Bone marrow (tissue), 2 donors: Measurements from ENCODE around the gene LPP.
"Not testable (repeated sequence)": the region's sequence is repeated elsewhere in the genome, so short reads cannot be mapped to it uniquely, and the experiment has no call there.

Experiments used
- DNase-seq, 2 donors: peaks; one replicate each; lab custom pipeline; 2025; lab: John Stamatoyannopoulos, UW

Gene LPP

DNA sequence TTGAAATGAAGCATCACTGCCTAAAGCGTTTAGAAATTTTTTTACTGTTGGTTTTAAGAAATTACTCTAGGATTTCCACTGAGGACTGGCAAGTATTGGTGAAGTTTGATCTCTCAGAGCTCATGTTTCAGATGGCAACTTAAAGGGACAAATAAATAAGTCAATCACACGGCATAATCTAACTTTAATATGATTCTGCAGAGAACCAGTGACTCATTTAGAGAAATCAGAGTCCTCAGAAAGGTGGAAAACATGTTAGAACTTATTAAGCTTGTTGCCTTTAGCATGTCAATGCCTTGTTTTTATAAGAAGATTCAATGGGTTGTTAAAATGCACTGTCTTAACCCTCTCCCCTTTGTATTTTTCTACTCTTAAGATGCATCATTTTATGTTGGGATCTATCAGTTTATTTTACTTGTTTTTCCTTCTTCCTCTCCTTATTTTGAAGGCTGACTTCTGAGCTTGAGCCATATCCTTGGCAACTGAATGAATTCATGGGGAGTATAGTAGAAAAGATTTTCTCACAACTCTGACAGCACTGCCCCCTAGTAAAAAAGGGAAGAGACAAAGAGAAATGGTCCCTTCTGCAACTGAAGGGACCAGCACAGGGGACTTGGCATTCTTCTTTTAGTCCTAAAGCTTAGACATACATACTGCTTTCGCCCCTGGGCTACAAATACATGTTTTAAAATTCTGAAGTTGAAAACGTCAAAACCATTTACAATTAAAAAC lies 431.2 kb downstream of the LPP start:
- DNase-seq = peak in 1 of 2 donors; percentile 7

DNA sequence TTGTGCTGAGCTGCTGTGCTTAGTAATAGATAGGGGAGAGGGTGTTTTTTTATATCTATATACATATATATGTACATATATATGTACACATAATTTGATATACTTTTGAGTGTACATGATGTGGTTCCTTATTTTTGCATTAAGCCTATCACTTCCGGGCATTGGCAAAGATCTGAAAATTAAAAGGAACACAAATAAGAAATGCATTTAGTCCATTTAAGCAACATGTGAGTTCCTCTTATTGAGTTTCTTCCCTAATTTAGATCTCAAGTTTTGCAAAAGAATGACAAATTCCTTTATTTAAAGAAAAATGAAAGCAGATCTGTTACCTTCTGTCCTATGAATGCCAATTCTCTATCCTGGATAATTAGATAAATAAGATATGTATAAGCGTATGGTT lies 435.1 kb downstream of the LPP start:
- DNase-seq = peak in 1 of 2 donors; percentile 60

DNA sequence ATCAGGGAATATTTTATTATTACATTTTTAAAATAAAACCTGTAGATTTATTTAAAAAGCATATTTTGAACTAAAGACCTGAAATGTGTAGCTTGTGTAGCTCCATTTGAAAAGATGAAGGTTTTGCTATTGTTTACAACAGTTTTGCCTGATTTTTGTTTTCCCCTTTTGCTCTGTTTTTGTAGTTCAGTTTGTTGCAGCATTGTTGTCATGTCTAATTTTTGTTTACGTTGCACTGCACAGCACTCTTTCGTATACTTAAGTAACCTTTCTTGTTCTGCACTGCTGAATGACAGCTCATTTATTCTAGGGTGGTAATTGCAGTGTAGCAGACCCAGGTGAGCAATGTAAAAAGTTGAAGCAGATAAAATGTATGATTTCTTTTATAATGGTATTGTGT lies 435.8 kb downstream of the LPP start:
- DNase-seq = no peak

DNA sequence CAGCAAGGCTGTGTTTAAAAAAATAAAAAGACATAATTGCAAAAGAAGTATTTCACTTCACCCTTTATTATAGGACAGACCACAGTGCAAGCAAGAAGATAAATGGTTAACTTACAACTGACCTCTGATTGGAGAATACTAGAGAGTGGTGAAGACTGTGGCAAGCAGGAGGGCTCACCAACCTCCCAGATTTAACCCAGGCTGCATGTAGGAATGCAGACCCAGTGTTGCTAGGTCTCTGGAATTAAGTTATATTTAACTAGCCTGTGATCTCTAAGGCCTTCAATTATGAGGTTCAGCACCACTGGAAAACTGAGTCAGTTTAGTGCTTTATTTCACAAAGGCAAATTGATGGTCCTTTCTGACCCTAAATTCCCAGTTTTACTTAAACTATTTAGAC lies 436.6 kb downstream of the LPP start:
- DNase-seq = no peak

DNA sequence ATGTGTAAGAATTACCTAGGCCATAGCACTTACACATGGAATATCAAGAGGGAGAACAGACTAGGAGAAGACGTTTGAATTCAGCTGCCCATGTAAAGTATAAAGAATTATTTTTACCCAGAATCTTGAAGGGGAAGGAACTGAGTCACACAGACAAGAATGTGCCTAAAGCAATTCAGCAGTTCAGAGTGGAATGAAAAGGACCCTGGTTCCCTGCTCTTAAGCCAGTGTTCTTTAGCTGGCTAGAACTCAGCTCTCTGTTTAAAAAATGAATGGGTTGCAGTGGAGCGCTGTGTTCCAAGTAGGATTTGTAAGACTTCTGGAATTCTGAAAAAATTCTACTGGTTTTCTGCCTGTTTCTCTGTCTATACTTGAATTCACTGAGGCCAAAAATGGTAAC lies 440.2 kb downstream of the LPP start:
- peak in 1 of 2 donors; percentile 31 for DNase-seq

DNA sequence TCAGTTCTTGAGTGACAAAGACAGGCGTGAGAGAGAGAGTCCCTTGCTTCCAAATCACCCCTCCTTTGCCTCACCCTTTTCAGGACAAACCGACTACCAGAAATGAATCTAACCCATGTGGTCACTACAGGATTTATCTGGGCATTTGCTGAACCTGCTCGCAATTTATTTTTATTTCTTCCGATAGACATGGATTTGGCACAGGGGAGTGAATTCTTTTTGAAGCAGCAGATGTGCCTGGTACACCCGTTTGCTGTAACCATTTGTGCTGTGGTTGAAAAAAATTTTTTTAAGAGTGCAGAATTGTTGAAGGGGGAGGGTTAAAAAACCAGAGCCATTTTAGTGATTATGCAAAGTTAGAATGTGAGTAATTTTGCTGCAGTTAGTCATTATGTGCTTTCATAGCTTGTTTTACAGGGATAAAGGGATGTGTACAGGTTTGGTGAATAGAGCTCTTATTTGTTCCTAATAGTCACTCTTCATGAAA lies 442.0 kb downstream of the LPP start:
- DNase-seq = no peak

DNA sequence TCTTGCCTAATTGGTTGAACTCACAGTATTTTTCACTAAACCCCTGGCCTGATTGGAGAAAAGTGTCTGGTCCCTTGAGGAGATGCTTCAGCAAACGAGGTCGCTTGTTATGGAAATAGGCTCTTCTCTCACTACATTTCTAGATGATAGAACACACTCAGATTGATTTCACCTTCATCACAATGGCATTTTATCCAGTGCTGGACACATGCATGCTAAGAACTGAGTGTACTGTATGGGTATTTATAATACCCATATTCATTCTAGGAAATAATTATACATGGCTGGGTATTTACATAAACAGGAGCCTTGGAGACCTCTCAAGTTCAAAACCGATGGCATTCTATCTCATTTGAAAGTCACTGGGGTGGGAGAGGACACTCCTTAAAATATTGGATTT lies 444.9 kb downstream of the LPP start:
- DNase-seq = no peak

DNA sequence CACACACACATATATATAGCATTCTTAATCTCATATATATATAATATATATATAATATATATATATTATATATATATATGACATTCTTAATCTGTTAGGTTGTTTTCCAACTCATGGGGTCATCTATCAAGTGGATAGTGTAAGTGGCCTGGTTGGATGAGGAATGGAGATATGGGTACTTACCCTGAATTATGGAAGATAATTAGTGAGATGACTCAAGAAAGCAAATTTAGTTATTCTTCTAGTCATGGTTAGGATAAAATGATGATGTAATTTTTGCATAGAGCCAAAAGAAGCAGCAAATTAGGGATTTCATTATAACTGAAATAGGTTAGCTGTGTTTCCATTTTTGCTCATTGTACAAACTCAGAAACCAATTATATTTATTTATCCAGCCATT lies 448.2 kb downstream of the LPP start:
- no peak for DNase-seq

DNA sequence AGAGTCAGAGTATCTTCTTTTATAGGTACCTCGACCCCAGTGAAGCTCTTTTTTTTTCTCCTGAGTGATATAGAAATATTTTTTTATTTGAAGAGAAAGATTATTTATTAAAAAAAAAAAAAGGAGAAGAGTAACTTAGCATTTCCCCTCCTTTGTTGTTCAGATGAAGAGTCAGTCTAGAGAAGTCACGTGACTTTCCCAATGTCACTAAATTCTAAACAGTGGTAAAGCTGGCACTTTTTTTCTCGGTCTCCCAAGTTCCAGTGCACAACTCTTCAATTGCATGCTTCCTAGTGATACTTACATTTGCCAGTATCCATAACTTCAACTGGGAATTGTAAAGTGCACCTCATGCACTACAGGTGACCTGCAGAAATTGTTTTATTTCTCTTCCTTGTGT lies 448.7 kb downstream of the LPP start:
- no peak for DNase-seq

DNA sequence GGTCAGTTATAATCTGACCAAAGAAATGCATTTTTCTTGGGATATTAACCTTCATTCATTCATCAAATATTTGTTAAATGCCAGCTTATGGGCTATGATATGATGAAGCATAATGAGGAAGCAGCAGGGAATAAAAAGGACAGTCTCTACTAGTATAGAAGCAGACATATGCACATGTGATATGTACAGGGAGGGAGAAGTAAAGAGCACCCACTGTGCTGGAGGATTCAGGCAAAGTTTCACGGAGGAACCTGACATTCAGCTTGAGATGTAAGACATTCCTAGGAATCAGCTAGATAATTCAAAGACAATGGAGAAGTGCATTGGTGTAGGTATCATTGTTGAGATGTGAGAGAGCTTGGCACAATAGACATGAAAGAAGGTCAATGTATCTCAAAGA lies 450.7 kb downstream of the LPP start:
- DNase-seq = no peak

DNA sequence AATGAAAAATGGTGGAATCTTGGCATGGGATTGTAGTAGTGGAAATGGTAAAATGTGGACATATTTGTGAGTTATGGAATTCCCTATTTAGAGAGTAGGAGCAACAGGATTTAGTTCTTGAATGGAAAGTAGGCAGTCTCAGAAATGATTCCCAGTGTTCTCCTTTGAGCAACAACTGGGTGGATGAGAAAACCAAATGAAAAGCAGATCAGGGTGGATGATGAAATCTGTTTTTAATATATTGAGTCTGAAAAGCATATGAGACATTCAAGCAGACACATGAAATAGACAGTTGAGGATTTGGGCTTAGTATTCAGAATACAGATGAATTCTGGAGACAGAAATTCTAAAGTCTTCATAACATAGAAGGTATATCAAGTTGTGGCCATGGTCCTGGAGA lies 451.3 kb downstream of the LPP start:
- no peak for DNase-seq

DNA sequence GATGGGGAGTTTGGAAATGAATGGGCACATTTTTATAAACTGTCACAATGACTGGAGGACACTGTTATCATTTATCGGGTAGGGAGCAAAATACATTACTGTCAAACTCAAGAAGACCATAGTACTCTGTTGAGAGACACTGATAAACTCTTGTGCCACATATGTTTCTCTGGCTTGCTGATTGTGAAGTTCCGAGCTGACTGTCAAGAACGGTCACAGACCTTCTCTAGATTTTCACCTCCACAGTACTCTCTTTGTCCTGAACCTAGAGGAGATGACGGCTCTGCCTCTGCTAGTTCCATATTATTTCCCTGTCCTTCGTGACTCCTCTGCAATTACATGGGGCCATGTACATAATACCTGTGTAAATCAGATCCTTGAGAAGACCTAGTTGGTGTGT lies 451.9 kb downstream of the LPP start:
- DNase-seq = no peak

DNA sequence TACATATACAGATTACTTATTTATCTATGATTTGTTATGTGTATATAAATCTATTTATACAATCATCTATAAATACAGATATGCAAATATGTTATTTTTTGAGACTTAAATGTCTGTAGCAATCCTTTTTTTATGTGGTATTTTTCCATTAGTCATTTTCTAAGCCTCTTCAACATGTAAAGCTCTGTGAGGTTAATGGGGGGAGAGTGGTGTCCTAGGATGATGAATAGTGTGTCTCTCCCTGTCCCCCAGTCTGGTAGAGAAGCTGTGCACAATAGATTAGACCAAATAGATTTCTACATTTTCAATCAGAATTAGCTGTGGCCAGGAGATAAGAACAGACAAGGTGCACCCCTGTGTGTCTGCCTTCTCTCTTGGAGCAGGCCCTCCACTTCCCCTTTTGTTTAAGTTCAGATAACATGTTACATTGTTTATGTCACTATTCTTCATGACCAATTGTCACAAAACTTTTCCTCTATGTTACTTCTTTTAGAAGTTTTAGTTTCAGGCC lies 453.9 kb downstream of the LPP start:
- peak in 1 of 2 donors; percentile 49 for DNase-seq

DNA sequence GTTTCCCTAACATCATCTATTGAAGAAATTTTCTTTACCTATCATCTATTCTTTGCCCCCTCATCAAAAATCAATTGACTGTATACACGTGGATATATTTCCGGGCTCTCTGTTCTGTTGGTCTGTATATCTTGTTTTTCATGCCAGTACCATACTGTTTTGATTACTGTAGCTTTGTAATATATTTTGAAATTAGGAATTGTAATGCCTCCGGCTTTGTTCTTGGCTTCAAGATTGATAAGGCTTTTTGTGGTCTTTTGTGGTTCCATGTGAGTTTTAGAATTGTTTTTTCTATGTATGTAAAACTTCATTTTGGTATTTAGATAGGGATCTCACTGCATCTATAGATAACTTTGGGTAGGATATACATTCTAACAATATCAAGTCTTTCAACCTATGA lies 454.4 kb downstream of the LPP start:
- no peak for DNase-seq

DNA sequence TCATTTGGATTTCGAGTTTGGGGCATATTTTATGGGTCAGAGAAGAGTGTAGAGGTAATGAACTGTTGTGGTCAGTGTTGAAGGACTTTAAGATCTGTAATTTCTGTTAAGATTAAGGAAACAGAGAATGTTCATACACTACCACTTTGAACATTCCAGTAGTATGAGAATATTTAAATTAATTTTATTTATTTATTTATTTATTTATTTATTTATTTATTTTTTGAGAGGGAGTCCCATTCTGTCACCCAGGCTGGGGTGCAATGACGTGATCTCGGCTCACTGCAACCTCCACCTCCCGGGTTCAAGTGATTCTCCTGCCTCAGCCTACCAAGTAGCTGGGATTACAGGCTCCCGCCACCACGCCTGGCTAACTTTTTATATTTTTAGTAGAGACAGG lies 459.8 kb downstream of the LPP start:
- DNase-seq = not testable (repeated sequence)

DNA sequence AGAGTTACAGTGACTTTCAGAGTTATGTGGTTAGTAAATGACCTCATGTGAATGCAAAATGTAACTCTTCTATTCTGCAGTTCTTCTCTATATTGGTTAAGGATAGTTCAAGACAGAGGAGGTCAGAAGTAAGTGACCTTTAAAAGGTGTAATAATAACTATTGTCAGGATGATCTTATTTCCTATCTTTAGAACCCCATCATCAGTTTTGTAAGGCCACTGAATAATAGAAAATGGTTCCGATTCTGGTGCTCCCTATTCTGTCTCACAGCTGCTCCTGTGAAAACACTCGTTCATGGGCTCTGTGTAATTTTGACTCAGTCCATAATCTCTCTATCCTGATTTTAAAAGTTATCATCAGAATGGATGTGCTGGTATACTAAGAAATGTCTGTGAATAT lies 463.3 kb downstream of the LPP start:
- DNase-seq = no peak

DNA sequence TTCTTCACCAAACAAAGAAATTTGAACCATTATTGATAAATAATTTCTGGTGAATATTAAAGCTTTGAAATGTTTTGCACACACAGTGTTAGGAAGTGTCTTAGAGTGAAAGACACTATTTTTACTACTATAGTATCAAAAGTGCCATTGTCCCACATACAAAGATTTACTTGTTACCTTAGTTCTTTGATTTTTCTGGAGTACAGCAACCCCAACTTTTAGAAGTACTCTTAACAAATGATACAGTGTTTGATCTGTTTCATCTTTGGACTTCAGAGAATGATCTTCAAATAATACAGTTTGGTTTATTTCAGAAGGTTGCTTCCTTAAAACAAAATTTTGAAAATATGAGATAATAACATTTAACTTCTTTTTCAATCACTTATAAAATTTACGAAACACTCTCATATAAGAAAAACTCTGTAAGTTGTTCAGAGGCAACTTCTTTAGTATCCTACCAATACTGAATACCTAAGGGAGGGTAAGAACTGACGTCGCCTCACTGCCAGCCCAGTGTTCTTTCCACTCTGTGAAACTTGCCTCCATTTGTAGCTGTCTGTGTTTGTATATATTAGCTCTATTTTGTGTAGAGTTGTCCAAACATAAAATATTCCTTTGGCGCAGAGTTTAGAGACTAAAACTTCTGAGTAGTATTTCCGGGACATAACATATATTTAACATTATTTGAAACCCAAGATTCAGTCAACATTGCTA lies 464.2 kb downstream of the LPP start:
- DNase-seq = no peak

DNA sequence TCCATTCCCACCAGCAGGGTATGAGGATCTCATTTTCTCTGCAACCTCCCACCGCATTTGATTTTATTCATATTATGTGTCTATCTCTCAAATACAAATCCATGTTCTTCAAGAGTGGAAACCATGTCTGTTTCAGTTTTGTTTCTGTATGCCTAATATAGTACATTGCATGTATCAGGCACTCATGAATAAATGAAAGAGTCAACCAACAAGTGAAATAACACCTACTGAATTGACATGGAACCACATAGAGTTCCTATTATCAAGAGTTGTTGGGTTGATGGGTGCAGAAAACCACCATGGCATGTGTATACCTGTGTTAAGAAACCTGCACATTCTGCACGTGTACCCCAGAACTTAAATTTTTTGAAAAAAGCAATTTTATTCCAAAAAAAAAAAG lies 466.8 kb downstream of the LPP start:
- DNase-seq = no peak

DNA sequence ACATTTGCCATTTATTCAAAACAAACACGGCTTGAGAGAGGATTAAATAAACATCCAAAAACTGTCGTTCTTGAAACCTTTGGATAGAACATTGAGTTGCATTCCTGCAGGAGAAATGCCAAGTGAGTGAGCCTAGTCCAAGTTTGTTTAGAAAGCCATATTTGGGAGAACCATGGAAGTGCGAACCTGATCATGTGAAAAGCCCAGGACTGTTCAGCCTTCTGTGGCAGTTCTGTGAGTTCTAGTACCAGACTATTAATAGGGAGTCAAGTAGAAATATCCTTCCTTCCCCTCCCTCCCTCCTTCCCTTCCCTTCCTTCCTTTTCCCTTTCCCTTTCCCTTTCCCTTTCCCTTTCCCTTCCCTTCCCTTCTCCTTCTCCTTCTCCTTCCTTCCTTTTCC lies 470.4 kb downstream of the LPP start:
- no peak for DNase-seq

DNA sequence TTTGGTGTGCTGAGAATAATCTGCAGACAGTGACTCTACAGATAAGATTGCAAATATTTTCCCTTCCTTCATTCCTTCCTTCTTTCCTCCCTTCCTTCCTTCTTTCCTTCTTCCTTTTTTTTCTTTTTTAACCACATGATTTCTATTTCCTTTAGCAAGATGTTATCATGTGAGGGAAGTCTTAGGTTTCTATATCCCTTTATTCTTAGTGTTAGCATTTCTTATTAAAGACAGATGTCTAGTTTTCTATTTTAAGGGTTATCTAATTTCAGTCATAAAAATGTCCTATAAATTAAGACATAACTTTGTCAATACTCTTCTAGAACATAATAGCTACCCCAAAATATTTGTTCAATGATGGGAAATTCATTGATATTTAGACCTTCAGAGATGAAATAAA lies 470.9 kb downstream of the LPP start:
- no peak for DNase-seq

DNA sequence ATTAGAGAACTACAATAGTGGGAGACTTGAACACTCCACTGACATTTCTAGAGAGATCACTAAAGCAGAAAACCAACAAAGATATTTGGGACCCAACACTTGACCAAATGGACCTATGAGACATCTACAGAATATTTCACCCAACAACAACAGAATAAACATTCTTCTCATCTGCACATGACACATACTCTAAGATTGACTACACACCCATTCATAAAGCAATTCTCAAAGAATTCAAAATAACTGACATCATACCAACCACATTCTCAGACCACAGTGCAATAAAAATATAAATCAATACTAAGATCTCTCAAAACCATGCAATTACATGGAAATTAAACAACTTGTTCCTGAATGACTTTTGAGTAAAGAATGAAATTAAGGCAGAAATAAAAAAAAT lies 473.7 kb downstream of the LPP start:
- DNase-seq = no peak

DNA sequence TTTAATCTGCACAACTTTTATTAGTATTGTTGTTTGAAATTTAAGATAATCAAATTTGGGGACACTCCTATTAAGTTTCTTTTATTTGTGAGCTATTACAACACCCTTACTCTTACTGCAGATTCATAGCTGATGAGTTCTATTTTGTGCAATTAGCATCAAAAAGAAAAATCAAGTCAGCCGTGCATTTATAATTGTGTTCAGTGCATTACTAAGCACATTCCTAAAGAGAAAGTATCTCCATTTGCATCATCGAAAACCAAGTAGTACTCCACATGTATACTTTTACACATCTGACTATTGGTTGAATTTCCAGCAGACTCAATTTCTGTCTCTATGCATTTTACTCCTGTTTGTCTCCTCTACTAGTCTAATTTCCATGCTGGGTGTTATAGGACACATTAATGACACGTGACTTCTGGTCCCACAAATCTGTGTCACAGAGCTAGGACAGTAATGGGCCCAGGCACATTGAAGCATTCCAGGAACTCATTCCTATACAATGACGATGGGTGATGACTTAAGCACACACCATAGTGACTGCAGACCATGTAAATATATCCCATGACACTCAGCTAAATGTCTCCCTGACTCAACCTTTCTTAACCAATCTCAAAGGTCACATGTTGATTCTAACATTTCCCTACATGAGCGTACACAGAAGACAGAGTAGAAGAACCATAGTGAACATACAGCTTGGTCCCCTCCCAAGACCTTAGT lies 477.5 kb downstream of the LPP start:
- no peak for DNase-seq

DNA sequence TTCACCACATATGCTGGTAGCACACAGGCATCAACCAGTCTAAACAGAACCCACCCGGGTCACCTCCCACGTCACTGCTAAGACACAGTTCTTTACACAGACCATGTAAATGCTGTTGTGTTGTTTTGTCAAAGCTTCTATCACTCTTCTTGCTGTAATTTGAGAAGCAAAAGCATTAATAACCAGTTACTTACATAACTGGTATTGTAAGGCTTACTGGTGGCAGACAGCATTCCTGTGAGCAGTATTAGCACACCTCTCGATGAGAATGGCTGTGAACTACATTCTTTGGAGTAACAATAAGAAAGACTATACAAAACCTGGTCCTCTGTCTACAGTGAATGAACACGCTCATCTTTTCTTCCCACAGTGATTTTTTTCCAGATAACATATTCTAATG lies 479.2 kb downstream of the LPP start:
- no peak for DNase-seq
